OCI-LY1 (cell line): ENCODE results near the gene CACNA2D1.

ENCODE experiments used
- H2AFZ ChIP-seq: fragments of 200-600 bp; sonication (generic), shearing (Covaris generic); 2 replicates; pipeline ENCODE4 v1.6.0; 2014; ENCODE audit warnings: antibody characterized with exemption, mild to moderate bottlenecking, low read length
- H3F3A ChIP-seq: fragments of 200-600 bp; sonication (generic), shearing (Covaris generic); 2 replicates; pipeline ENCODE4 v1.6.0; 2014; ENCODE audit warnings: mild to moderate bottlenecking, antibody characterized with exemption, low read length, moderate library complexity; ENCODE audit not compliant: insufficient read depth
- H3K27ac ChIP-seq: fragments of 200-600 bp; sonication (generic); 2 replicates; pipeline ENCODE4 v1.5.1; 2014; ENCODE audit warnings: low read length, mixed run types, mild to moderate bottlenecking, low read depth; ENCODE audit not compliant: poor library complexity, severe bottlenecking
- H3K27me3 ChIP-seq: fragments of 200-600 bp; sonication (generic); 2 replicates; pipeline ENCODE4 v1.6.0; 2014; ENCODE audit warnings: antibody characterized with exemption, mild to moderate bottlenecking, low read length, moderate library complexity; ENCODE audit not compliant: insufficient read depth
- H3K36me3 ChIP-seq: fragments of 200-600 bp; sonication (generic); 2 replicates; pipeline ENCODE4 v1.6.1; 2014; ENCODE audit warnings: mild to moderate bottlenecking, antibody characterized with exemption, low read length, moderate library complexity, mixed read lengths; ENCODE audit not compliant: insufficient read depth
- H3K4me1 ChIP-seq: fragments of 200-600 bp; sonication (generic); 2 replicates; pipeline ENCODE4 v1.5.1; 2014; ENCODE audit warnings: mild to moderate bottlenecking, low read length, moderate library complexity; ENCODE audit not compliant: insufficient read depth, severe bottlenecking
- H3K4me2 ChIP-seq: fragments of 200-600 bp; sonication (generic), shearing (Covaris generic); 2 replicates; pipeline ENCODE4 v1.6.1; 2014; ENCODE audit warnings: low read length
- H3K4me3 ChIP-seq: fragments of 200-600 bp; sonication (generic); 2 replicates; pipeline ENCODE4 v1.5.1; 2014; ENCODE audit warnings: low read length, low read depth, mild to moderate bottlenecking, mixed read lengths; ENCODE audit not compliant: poor library complexity, severe bottlenecking
- H3K79me2 ChIP-seq: fragments of 200-600 bp; shearing (Covaris generic); 2 replicates; pipeline ENCODE4 v1.6.1; 2016; ENCODE audit warnings: mixed run types, low read length, mixed read lengths; ENCODE audit not compliant: insufficient read depth
- H3K9ac ChIP-seq: fragments of 200-600 bp; sonication (generic), shearing (Covaris generic); 2 replicates; pipeline ENCODE4 v1.6.1; 2014; ENCODE audit warnings: mild to moderate bottlenecking, low read length, mixed read lengths
- H3K9me2 ChIP-seq: fragments of 200-600 bp; sonication (generic), shearing (Covaris generic); 2 replicates; pipeline ENCODE4 v1.6.1; 2014; ENCODE audit warnings: low read depth, mild to moderate bottlenecking, low read length, mixed read lengths
- H3K9me3 ChIP-seq: fragments of 200-600 bp; shearing (Covaris generic); 2 replicates; pipeline ENCODE4 v1.6.1; 2014; ENCODE audit warnings: low read length, mixed read lengths
- H4K20me1 ChIP-seq: fragments of 200-600 bp; sonication (generic), shearing (Covaris generic); 2 replicates; pipeline ENCODE4 v1.6.0; 2016; ENCODE audit warnings: mild to moderate bottlenecking, low read length; ENCODE audit not compliant: insufficient read depth
- EZH2 ChIP-seq: fragments of 200-600 bp; sonication (generic), shearing (Covaris generic); IDR thresholded peaks from 2 replicates; pipeline ENCODE4 v1.8.0; 2017; ENCODE audit warnings: borderline replicate concordance, mixed run types, mild to moderate bottlenecking, antibody characterized with exemption, low read length, moderate library complexity, mixed read lengths
- TF ChIP-seq, protein P1 (sequence below): fragments of 200-600 bp; sonication (generic), shearing (Covaris generic); IDR thresholded peaks from 2 replicates; pipeline ENCODE4 v1.5.1; 2017; ENCODE audit warnings: mild to moderate bottlenecking, antibody characterized with exemption, low read length, moderate library complexity, mixed read lengths

The CACNA2D1 gene

DNA sequence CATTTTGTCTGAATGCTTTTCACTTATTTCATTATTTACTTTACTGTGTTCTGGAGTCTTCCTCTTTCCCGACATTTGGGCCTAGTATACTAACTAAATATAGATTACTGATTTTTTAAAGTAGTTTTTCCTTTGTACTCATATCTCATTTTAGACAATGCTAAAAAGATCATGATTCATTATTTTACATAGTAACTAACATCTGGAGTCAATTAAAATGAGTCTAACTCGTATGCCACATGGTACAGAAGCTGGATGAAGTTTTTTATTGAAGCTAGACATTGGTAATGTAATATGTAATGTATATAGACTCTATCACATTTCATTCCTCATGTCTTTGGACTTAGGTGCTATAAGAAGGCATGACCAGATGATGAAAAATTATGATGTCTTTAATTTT lies 517.4 kb downstream of the CACNA2D1 start:
- Histone ChIP-seq H3K9me3 (no peaks in the 10 kb centered on the region; the same call in 1 of the 2 replicates), H3F3A (0 out of 2 replicates have a peak, but pooled peaks cover 3% of the 10 kb centered on the region), H3K27me3 (no peaks in the 10 kb centered on the region), H3K4me1 (peaks cover 28% of the 10 kb centered on the region), H3K4me2 (no peak overlapping the region), H4K20me1 (no peaks in the 10 kb centered on the region), H3K4me3 (no peak overlapping the region), H3K9me2 (no peaks in the 10 kb centered on the region), H3K79me2 (no peaks in the 10 kb centered on the region), H3K36me3 (no peaks in the 10 kb centered on the region), H3K9ac (no peak overlapping the region), H3K27ac (no peak overlapping the region), H2AFZ (no peak overlapping the region)
- TF ChIP-seq, protein P1, sequence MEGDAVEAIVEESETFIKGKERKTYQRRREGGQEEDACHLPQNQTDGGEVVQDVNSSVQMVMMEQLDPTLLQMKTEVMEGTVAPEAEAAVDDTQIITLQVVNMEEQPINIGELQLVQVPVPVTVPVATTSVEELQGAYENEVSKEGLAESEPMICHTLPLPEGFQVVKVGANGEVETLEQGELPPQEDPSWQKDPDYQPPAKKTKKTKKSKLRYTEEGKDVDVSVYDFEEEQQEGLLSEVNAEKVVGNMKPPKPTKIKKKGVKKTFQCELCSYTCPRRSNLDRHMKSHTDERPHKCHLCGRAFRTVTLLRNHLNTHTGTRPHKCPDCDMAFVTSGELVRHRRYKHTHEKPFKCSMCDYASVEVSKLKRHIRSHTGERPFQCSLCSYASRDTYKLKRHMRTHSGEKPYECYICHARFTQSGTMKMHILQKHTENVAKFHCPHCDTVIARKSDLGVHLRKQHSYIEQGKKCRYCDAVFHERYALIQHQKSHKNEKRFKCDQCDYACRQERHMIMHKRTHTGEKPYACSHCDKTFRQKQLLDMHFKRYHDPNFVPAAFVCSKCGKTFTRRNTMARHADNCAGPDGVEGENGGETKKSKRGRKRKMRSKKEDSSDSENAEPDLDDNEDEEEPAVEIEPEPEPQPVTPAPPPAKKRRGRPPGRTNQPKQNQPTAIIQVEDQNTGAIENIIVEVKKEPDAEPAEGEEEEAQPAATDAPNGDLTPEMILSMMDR, result no peak
- no peak for TF ChIP-seq EZH2

DNA sequence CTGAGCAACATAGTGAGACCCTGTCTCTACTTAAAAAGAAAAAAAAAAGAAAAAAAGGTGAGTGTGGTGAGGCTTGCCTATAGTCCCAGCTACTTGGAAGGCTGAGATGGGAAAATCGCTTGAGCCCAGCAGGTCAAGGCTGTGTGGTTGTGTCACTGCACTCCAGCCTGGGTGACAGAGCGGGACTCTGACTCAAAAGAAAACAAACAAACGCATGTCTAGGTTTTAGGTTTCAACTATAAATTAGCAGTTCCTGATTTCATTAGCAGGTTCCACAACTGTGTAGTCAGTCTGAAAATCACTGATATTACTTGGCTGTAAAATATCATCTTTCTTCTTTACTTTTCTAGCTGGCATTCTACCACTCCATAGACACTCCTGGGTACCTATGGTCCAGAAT lies 518.0 kb downstream of the CACNA2D1 start:
- H2AFZ ChIP-seq, result no peak overlapping the region
- no peaks in the 10 kb centered on the region for H3K27me3 ChIP-seq
- H3K27ac ChIP-seq, result no peak overlapping the region
- H3K4me2 ChIP-seq, result no peak overlapping the region
- H3K9ac ChIP-seq, result no peak overlapping the region
- H3K9me3 ChIP-seq, result peaks cover 2% of the 10 kb centered on the region; the same call in 1 of the 2 replicates
- H4K20me1 ChIP-seq, result no peaks in the 10 kb centered on the region
- TF ChIP-seq, protein P1, result no peak
- no peak for TF ChIP-seq EZH2
- H3K4me1 ChIP-seq, result peaks cover 28% of the 10 kb centered on the region
- H3K36me3 ChIP-seq, result no peaks in the 10 kb centered on the region
- H3F3A ChIP-seq, result 0 out of 2 replicates have a peak, but pooled peaks cover 1% of the 10 kb centered on the region
- no peaks in the 10 kb centered on the region for H3K79me2 ChIP-seq
- no peak overlapping the region for H3K4me3 ChIP-seq
- H3K9me2 ChIP-seq, result no peaks in the 10 kb centered on the region

DNA sequence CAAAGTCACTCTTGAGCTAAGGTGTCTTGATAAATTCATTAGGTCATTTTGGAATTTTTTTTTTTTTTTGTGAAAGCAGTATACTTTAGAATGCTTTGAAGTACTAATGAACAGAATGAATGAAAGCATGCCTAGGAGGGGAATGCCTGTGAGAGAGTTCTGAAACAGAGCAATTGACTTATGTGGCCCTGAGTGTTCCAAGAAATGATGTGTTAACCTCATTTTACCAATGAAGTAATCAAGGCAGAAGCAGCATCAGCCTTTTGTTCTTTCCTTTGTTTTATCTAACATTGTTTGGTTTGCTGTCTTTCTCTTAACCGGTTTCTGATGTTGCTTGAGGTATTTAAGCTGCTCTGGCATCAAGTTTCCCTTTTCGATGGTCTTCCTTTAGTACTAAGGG lies 519.1 kb downstream of the CACNA2D1 start:
- H4K20me1 ChIP-seq, result no peaks in the 10 kb centered on the region
- 0 out of 2 replicates have a peak, but pooled peaks cover 6% of the 10 kb centered on the region for H3K9me3 ChIP-seq
- peaks cover 28% of the 10 kb centered on the region for H3K4me1 ChIP-seq
- no peak overlapping the region for H3K27ac ChIP-seq
- TF ChIP-seq, protein P1, result no peak
- no peak for TF ChIP-seq EZH2
- H3F3A ChIP-seq, result no peaks in the 10 kb centered on the region
- H3K36me3 ChIP-seq, result no peaks in the 10 kb centered on the region; the same call in 1 of the 2 replicates
- H3K4me3 ChIP-seq, result no peak overlapping the region
- H3K79me2 ChIP-seq, result no peaks in the 10 kb centered on the region
- peak overlapping the region; percentile 67 for H2AFZ ChIP-seq
- no peak overlapping the region; the same call in 1 of the 2 replicates for H3K9ac ChIP-seq
- peak overlapping the region; percentile 4; the same call in 1 of the 2 replicates for H3K4me2 ChIP-seq
- H3K27me3 ChIP-seq, result no peaks in the 10 kb centered on the region
- H3K9me2 ChIP-seq, result no peaks in the 10 kb centered on the region
